Measurements from ENCODE around the gene ITGA8. TPM values are rescaled to one million over a fixed set of nuclear protein-coding genes. Genes with fewer than 3 reads are reported as not detected.

The ITGA8 gene
- total RNA-seq, 1 experiment from 2014 or later: 0.06 TPM

DNA sequence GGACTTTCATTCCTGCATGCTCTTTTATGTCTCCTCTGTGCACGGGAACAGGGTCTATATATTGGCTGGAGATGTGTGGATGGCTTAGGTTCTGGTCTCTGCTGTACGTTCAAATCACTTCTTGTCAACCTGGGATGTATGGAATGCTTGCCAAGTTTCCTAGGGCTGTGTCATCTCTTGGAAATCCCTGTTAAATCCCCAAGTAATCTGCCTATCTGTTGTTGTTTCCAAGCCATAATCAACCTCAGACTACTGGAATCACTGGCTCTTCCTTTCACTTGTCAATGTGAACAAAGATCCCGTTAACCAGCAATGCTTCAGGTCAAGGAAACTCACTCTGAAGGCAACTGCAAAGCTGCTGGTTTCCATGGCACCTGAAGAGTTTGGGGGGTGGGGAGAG lies 255.3 kb downstream of the ITGA8 start:
- no peak for DNase-seq (ENCODE audit: low read depth)

Other genes with a start within 250 kb of the ITGA8 start
- 21.2 and 24.7 TPM in 2 replicates for gene MINDY3, start 140.6 kb upstream of the ITGA8 start, total RNA-seq (2014; rRNA removed; shearing (Covaris generic))

Measured in Daoy (cell line).